Upper lobe of left lung (tissue), 4 donors: ENCODE data around the gene PTPRG.

Experiments used
- POLR2A ChIP-seq, 4 donors: fragments of 450-650 bp; IDR thresholded peaks; one replicate each; pipeline ENCODE4 v1.5.1; 2016 to 2017; ENCODE audit warnings: antibody characterized with exemption in 4 of 4, mild to moderate bottlenecking in 2 of 4
- POLR2AphosphoS5 ChIP-seq, 2 donors: sonication (generic); formaldehyde crosslinking; IDR thresholded peaks; one replicate each; pipeline ENCODE4 v1.5.1; 2017; ENCODE audit warnings: antibody characterized with exemption in 2 of 2
- TF ChIP-seq, protein P1 (sequence below), 6 experiments: fragments of 450-650 bp in 4 of 6; fragments of 200-600 bp in 2 of 6; sonication (generic) in 2 of 6; IDR thresholded peaks; one replicate each; pipeline ENCODE4 v1.5.1; 2016 to 2019; ENCODE audit warnings: antibody characterized with exemption in 6 of 6

DNA sequence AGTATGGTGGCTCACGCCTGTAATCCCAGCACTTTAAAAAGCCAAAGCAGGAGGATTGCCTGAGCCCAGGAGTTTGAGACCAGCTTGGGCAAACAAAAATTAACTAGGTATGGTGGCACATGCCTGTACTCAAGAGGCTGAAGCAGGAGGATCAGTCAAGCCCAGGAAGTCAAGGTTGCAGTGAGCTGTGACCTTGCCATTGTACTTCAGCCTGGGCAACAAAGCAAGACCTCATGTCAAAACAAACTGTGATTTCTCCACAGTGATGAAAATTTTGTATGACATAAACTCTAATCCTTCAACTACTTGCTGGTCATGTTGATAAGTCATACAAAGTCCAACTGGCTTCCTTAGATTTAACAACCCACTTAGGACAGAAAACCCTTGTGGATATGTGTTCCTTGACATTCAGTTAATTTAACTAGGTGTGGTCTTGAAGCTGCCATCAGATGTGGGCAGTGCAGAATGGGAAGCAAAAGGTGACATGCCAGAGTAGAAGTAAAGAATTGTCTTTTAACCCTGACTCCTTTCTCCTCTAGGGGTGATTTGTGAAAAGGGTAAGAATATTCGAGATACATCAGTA is 263.3 kb downstream of the PTPRG start:
- TF ChIP-seq, protein P1, sequence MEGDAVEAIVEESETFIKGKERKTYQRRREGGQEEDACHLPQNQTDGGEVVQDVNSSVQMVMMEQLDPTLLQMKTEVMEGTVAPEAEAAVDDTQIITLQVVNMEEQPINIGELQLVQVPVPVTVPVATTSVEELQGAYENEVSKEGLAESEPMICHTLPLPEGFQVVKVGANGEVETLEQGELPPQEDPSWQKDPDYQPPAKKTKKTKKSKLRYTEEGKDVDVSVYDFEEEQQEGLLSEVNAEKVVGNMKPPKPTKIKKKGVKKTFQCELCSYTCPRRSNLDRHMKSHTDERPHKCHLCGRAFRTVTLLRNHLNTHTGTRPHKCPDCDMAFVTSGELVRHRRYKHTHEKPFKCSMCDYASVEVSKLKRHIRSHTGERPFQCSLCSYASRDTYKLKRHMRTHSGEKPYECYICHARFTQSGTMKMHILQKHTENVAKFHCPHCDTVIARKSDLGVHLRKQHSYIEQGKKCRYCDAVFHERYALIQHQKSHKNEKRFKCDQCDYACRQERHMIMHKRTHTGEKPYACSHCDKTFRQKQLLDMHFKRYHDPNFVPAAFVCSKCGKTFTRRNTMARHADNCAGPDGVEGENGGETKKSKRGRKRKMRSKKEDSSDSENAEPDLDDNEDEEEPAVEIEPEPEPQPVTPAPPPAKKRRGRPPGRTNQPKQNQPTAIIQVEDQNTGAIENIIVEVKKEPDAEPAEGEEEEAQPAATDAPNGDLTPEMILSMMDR (IDR thresholded peaks at IDR 0.05) = no peak
- no peak for TF ChIP-seq POLR2A (IDR thresholded peaks at IDR 0.05)
- no peak for TF ChIP-seq POLR2AphosphoS5 (IDR thresholded peaks at IDR 0.05)
